ENCODE data around the gene RPL7A.
"Not testable (repeated sequence)": the region's sequence is repeated elsewhere in the genome, so short reads cannot be mapped to it uniquely, and the experiment has no call there.

Gene RPL7A

GRCh38 chr9:133347985-133348717 is at the start of gene RPL7A, which contains the start of gene MED22:
TSS of gene RPL7A (plus strand) at chr9:133348218. CDS start at chr9:133348244, 26 bp downstream.
TSS of gene MED22 (minus strand) at chr9:133348131. CDS start at chr9:133346662, 1,469 bp downstream.
- peak within 1 kb of the TSS; percentile 76 for H3K4me3 ChIP-seq (ENCODE audit: low read length)
- H3K36me3 ChIP-seq (ENCODE audit: insufficient read depth, low read length) = peaks cover 68% of the 10 kb centered on the region
- peaks cover 21% of the 10 kb centered on the region for H3K4me1 ChIP-seq (ENCODE audit: insufficient read depth, low read length)
- no peak within 1 kb of the TSS for H2AFZ ChIP-seq (ENCODE audit: low read depth, low read length)
- H3K27me3 ChIP-seq (ENCODE audit: insufficient read depth, low read length) = no peaks in the 10 kb centered on the region
- H3K9me3 ChIP-seq (ENCODE audit: low read length) = no peaks in the 10 kb centered on the region

- not testable (repeated sequence) for H3K36me3 ChIP-seq (ENCODE audit: insufficient read depth, low read length); H2AFZ ChIP-seq (ENCODE audit: low read depth, low read length); H3K4me3 ChIP-seq (ENCODE audit: low read length); H3K9me3 ChIP-seq (ENCODE audit: low read length); H3K4me1 ChIP-seq (ENCODE audit: insufficient read depth, low read length); H3K27me3 ChIP-seq (ENCODE audit: insufficient read depth, low read length)
These were observed 48.0 kb upstream of the RPL7A start for GRCh38 chr9:133299996-133300395.

- H3K36me3 ChIP-seq (ENCODE audit: insufficient read depth, low read length) = no peaks in the 10 kb centered on the region
- H3K4me1 ChIP-seq (ENCODE audit: insufficient read depth, low read length) = no peaks in the 10 kb centered on the region
- no peaks in the 10 kb centered on the region for H3K9me3 ChIP-seq (ENCODE audit: low read length)
- H2AFZ ChIP-seq (ENCODE audit: low read depth, low read length) = no peak overlapping the region
- peaks cover 2% of the 10 kb centered on the region for H3K27me3 ChIP-seq (ENCODE audit: insufficient read depth, low read length)
- H3K4me3 ChIP-seq (ENCODE audit: low read length) = no peak overlapping the region
These were observed 46.5 kb upstream of the RPL7A start for GRCh38 chr9:133301253-133302230.

DNA sequence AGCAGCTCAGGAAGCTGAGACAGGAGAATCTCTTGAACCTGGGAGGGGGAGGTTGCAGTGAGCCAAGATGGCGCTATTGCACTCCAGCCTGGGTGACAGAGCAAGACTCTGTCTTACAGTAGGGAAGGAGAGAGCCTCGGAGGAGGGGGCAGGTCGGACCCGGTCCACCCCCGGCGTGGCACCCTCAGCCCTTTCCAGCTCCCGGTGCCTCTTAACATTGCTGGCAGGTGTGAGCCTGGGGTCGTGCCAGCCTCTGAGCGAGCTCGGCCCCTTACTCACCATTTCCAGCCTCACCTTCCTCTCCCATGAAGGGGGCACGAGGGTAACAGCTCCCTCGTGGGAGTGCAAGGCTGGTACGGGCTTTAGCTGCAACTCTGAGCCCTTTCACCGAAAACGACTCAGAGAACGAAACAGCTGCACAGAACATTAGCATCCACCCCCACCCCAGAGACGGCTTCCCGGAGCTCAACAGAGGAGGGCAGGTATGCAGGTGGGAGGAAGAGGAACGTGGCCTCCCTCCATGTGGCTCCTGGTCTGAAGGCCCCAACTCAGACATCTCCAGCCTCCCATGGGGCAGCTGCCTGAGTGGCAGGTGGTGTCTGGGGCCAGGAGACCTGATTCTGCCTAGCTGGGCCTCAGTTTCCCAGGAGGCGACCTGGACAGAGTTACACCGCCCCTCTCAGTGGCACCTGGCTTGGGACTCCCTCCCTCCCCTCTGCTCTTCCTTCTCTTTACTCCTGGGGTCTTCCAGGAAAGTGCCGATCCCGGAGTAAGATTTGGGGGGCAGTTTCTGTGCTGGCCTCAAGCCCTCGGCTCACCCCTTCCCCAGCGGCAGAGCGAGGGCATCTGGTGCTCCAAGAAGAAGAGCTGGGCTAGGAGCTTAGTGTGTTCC is 44.5 kb upstream of the RPL7A start:
- no peak overlapping the region for H2AFZ ChIP-seq (ENCODE audit: low read depth, low read length)
- no peaks in the 10 kb centered on the region for H3K4me1 ChIP-seq (ENCODE audit: insufficient read depth, low read length)
- H3K9me3 ChIP-seq (ENCODE audit: low read length) = no peaks in the 10 kb centered on the region
- no peak overlapping the region for H3K4me3 ChIP-seq (ENCODE audit: low read length)
- peaks cover 6% of the 10 kb centered on the region for H3K27me3 ChIP-seq (ENCODE audit: insufficient read depth, low read length)
- no peaks in the 10 kb centered on the region for H3K36me3 ChIP-seq (ENCODE audit: insufficient read depth, low read length)

- Histone ChIP-seq H3K27me3 (ENCODE audit: insufficient read depth, low read length) (peaks cover 6% of the 10 kb centered on the region), H2AFZ (ENCODE audit: low read depth, low read length) (no peak overlapping the region), H3K4me3 (ENCODE audit: low read length) (no peak overlapping the region), H3K36me3 (ENCODE audit: insufficient read depth, low read length) (no peaks in the 10 kb centered on the region), H3K9me3 (ENCODE audit: low read length) (no peaks in the 10 kb centered on the region), H3K4me1 (ENCODE audit: insufficient read depth, low read length) (no peaks in the 10 kb centered on the region)
These were observed 43.9 kb upstream of the RPL7A start for GRCh38 chr9:133304158-133304470.

GRCh38 chr9:133304477-133305377 is 43.3 kb upstream of the RPL7A start:
- Histone ChIP-seq H3K4me1 (ENCODE audit: insufficient read depth, low read length) (no peaks in the 10 kb centered on the region), H3K27me3 (ENCODE audit: insufficient read depth, low read length) (peaks cover 6% of the 10 kb centered on the region), H3K36me3 (ENCODE audit: insufficient read depth, low read length) (no peaks in the 10 kb centered on the region), H3K4me3 (ENCODE audit: low read length) (no peak overlapping the region), H2AFZ (ENCODE audit: low read depth, low read length) (no peak overlapping the region), H3K9me3 (ENCODE audit: low read length) (no peaks in the 10 kb centered on the region)

DNA sequence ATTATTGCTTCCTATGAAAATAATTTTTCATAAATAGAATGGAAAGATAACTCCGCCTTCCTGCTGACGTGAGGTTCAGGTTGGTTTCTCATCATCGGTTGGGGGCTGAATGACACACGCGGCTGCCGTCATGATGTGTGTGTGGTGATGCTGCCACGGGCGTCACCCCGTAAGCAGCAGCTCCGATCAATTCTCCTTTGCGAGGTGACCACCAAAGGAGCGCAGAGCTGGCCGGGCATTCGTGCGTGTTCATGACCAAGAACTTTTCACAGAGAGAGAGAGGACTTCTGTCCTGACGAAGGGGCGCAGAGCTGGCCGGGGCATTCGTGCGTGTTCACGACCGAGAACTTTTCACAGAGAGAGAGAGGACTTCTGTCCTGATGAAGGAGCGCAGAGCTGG is 42.3 kb upstream of the RPL7A start:
- Histone ChIP-seq H3K9me3 (ENCODE audit: low read length) (no peaks in the 10 kb centered on the region), H2AFZ (ENCODE audit: low read depth, low read length) (no peak overlapping the region), H3K4me3 (ENCODE audit: low read length) (no peak overlapping the region), H3K36me3 (ENCODE audit: insufficient read depth, low read length) (no peaks in the 10 kb centered on the region), H3K4me1 (ENCODE audit: insufficient read depth, low read length) (no peaks in the 10 kb centered on the region), H3K27me3 (ENCODE audit: insufficient read depth, low read length) (peaks cover 6% of the 10 kb centered on the region)

DNA sequence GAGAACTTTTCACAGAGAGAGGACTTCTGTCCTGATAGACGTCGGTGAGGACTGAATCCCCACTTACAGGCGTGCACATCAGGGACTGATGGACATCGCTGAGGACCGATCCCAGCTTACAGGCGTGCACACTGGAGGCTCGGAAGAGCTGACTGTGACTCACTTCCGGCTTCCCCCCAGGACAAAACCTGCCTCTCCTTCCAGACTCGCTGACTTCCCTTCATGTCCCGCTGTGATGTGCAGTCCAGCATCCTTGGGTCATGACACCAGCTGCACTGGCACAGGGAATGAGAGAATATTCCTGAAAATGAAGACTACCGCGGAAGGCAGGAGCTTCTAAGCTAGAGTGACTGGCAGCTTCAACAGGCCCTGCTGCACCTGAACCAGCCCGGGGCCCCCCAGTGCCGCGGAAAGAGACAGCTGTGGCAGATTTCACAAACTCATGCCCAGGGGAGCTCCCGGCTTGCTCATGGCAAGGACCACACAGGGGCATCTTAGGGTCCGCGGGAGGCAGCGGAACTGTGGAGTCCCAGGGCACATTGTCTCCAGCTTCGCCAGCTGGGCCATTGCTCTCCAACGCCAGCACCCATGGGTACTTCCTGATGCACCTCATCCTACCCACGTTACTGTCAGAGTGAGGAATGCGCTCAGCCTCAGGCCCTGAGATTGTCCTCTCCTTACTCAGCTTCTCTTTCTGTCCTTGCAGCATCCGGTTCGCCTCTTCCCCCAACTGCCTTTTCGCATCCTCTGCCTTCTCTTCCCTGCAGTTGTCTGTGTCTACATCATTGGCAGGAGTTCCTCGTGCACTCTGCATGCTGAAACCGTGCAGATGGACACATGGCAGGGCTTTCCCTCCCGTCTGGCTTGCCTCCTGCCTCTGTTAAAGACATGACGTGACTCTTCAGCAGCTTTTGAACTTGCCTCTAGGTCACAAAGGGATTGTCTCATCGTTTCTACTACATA is 41.5 kb upstream of the RPL7A start:
- Histone ChIP-seq H3K27me3 (ENCODE audit: insufficient read depth, low read length) (peaks cover 3% of the 10 kb centered on the region), H3K4me1 (ENCODE audit: insufficient read depth, low read length) (no peaks in the 10 kb centered on the region), H3K4me3 (ENCODE audit: low read length) (no peak overlapping the region), H3K9me3 (ENCODE audit: low read length) (no peaks in the 10 kb centered on the region), H2AFZ (ENCODE audit: low read depth, low read length) (no peak overlapping the region), H3K36me3 (ENCODE audit: insufficient read depth, low read length) (no peaks in the 10 kb centered on the region)

GRCh38 chr9:133307301-133307700 is 40.7 kb upstream of the RPL7A start:
- H3K9me3 ChIP-seq (ENCODE audit: low read length) = no peaks in the 10 kb centered on the region
- H2AFZ ChIP-seq (ENCODE audit: low read depth, low read length) = no peak overlapping the region
- H3K4me1 ChIP-seq (ENCODE audit: insufficient read depth, low read length) = no peaks in the 10 kb centered on the region

DNA sequence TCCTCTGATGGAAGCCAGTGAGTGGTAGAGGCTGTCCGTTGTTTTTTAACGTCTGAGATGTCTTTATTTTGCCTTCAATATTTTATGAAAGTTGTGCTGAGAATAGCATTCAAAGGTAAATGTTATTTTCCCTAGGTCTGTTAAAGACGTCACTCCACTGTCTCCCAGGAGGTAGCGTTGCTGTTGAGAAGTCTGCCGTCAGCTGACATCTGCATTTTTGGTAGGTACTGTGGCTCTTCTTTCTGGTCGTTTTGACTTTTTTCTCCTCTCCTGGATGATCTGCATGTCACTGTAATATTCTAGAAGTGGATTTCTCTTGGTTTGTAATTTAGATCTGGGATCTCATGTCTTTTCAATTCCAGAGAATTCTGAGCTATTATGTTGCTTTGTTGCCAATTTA is 38.4 kb upstream of the RPL7A start:
- Histone ChIP-seq H3K9me3 (ENCODE audit: low read length) (no peaks in the 10 kb centered on the region), H2AFZ (ENCODE audit: low read depth, low read length) (no peak overlapping the region)

More at GRCh38 chr9:133307301-133307700, 40.7 kb upstream of the RPL7A start:
- H3K27me3 ChIP-seq (ENCODE audit: insufficient read depth, low read length) = peaks cover 3% of the 10 kb centered on the region
- no peak overlapping the region for H3K4me3 ChIP-seq (ENCODE audit: low read length)
- no peaks in the 10 kb centered on the region for H3K36me3 ChIP-seq (ENCODE audit: insufficient read depth, low read length)

GRCh38 chr9:133315997-133316396 is 32.0 kb upstream of the RPL7A start:
- H3K27me3 ChIP-seq (ENCODE audit: insufficient read depth, low read length) = no peaks in the 10 kb centered on the region
- no peak overlapping the region for H3K4me3 ChIP-seq (ENCODE audit: low read length)

More for the DNA sequence above, 38.4 kb upstream of the RPL7A start:
- Histone ChIP-seq H3K36me3 (ENCODE audit: insufficient read depth, low read length) (no peaks in the 10 kb centered on the region), H3K4me1 (ENCODE audit: insufficient read depth, low read length) (no peaks in the 10 kb centered on the region), H3K4me3 (ENCODE audit: low read length) (no peak overlapping the region), H3K27me3 (ENCODE audit: insufficient read depth, low read length) (peaks cover 3% of the 10 kb centered on the region)

More at GRCh38 chr9:133315997-133316396, 32.0 kb upstream of the RPL7A start:
- Histone ChIP-seq H2AFZ (ENCODE audit: low read depth, low read length) (no peak overlapping the region), H3K4me1 (ENCODE audit: insufficient read depth, low read length) (no peaks in the 10 kb centered on the region), H3K9me3 (ENCODE audit: low read length) (no peaks in the 10 kb centered on the region), H3K36me3 (ENCODE audit: insufficient read depth, low read length) (no peaks in the 10 kb centered on the region)

Measured in neuron (in vitro differentiated cells).